H1 (cell line): ENCODE results near the gene MARCKS. TPM values are rescaled to one million over a fixed set of nuclear protein-coding genes. Genes with fewer than 3 reads are reported as not detected.

Experiments used
- CTCF ChIA-PET: fragments of 300-600 bp; sonication (Branson Sonifier 250); formaldehyde crosslinking; loops from one replicate; lab custom pipeline; 2021; ENCODE audit not compliant: partially characterized antibody; lab: Charles Lee
- POLR2A ChIA-PET: fragments of 300-600 bp; sonication (Branson Sonifier 250); formaldehyde crosslinking; loops from one replicate; lab custom pipeline; 2021; ENCODE audit warnings: inconsistent platforms; ENCODE audit not compliant: partially characterized antibody; lab: Charles Lee
- DNase-seq, 2 experiments: peaks; one replicate each; pipeline versions ENCODE4 v3.0.0 to v3.0.0-alpha.2; 2010 to 2022; ENCODE audit warnings: low spot score in 2 of 2, low read depth in 1 of 2, mixed read lengths in 1 of 2
- FAIRE-seq: peaks from 2 replicates; lab custom pipeline; 2011; peaks lifted over from hg19 to GRCh38; lab: Jason Lieb, UNC
- H2AFZ ChIP-seq: 2 replicates; pipeline ENCODE4 v1.8.1; 2012; ENCODE audit warnings: low read length, inconsistent platforms
- H2AK5ac ChIP-seq: 2 replicates; pipeline ENCODE4 v1.6.1; 2013; ENCODE audit warnings: low read depth, low read length
- H2BK120ac ChIP-seq: replicated peaks from 2 replicates; pipeline ENCODE3; 2013; ENCODE audit warnings: low read depth, low read length, inconsistent platforms
- H2BK12ac ChIP-seq: 2 replicates; pipeline ENCODE4 v1.6.1; 2013; ENCODE audit warnings: low read depth, low read length
- H2BK15ac ChIP-seq: 2 replicates; pipeline ENCODE4 v1.6.1; 2013; ENCODE audit warnings: low read length
- H2BK20ac ChIP-seq: 2 replicates; pipeline ENCODE4 v1.6.1; 2013; ENCODE audit warnings: low read length
- H2BK5ac ChIP-seq: 2 replicates; pipeline ENCODE4 v1.6.1; 2013; ENCODE audit warnings: low read depth, low read length
- H3K14ac ChIP-seq: 2 replicates; pipeline ENCODE4 v1.6.1; 2013; ENCODE audit warnings: inconsistent platforms; ENCODE audit not compliant: insufficient read length
- H3K18ac ChIP-seq: 2 replicates; pipeline ENCODE4 v1.6.1; 2013; ENCODE audit warnings: low read length; ENCODE audit errors: extremely low read depth
- H3K23ac ChIP-seq: 2 replicates; pipeline ENCODE4 v1.6.1; 2013; ENCODE audit warnings: inconsistent platforms; ENCODE audit not compliant: insufficient read length
- H3K23me2 ChIP-seq: 2 replicates; pipeline ENCODE4 v1.6.1; 2013; ENCODE audit warnings: low read depth, low read length
- H3K27ac ChIP-seq: 2 replicates; pipeline ENCODE4 v1.6.1; 2011; ENCODE audit warnings: low read depth, low read length, inconsistent platforms
- H3K27me3 ChIP-seq, 4 experiments: replicated peaks in 1 of 4; 1 replicate in 1 of 4; 2 replicates in 3 of 4; pipeline versions ENCODE4 v1.6.1 to v1.8.1; 2011 to 2013; ENCODE audit warnings: low read length in 3 of 4, mild to moderate bottlenecking in 3 of 4, inconsistent platforms in 2 of 4, mixed read lengths in 2 of 4, moderate library complexity in 1 of 4; ENCODE audit not compliant: control insufficient read depth in 3 of 4, insufficient read depth in 3 of 4; ENCODE audit errors: extremely low read depth in 1 of 4
- H3K36me3 ChIP-seq, 4 experiments: 2 replicates each; pipeline versions ENCODE4 v1.6.1 to v1.8.1; 2011 to 2013; ENCODE audit warnings: mild to moderate bottlenecking in 4 of 4, low read length in 3 of 4, moderate library complexity in 2 of 4, control low read depth in 1 of 4, inconsistent platforms in 1 of 4; ENCODE audit not compliant: insufficient read depth in 4 of 4, control insufficient read depth in 2 of 4
- H3K4ac ChIP-seq: replicated peaks from 2 replicates; pipeline ENCODE3; 2013; ENCODE audit warnings: low read length, low read depth, mixed read lengths, inconsistent platforms; ENCODE audit not compliant: insufficient read length
- H3K4me1 ChIP-seq, 4 experiments: replicated peaks in 1 of 4; 1 replicate in 1 of 4; 2 replicates in 3 of 4; pipeline versions ENCODE4 v1.6.1 to v1.8.1; 2011 to 2013; ENCODE audit warnings: low read length in 3 of 4, inconsistent platforms in 2 of 4, mixed read lengths in 1 of 4; ENCODE audit not compliant: insufficient read depth in 4 of 4, control insufficient read depth in 3 of 4
- H3K4me2 ChIP-seq, 2 experiments: 2 replicates each; pipeline versions ENCODE4 v1.6.1 to v1.8.1; 2011 to 2013; ENCODE audit warnings: low read depth in 2 of 2, low read length in 2 of 2, control low read depth in 1 of 2, inconsistent platforms in 1 of 2, mild to moderate bottlenecking in 1 of 2; ENCODE audit not compliant: insufficient read depth in 1 of 2
- H3K4me3 ChIP-seq, 4 experiments: fragments of 200-600, 300-600 bp in 1 of 4; sonication (generic), shearing (Covaris generic), sonication (Bioruptor Twin) in 1 of 4; 2 replicates each; pipeline versions ENCODE4 v1.5.1 to v1.8.1; 2011 to 2016; ENCODE audit warnings: low read length in 4 of 4, low read depth in 3 of 4, control low read depth in 2 of 4, inconsistent platforms in 2 of 4, mild to moderate bottlenecking in 2 of 4, mixed read lengths in 1 of 4, moderate library complexity in 1 of 4; ENCODE audit not compliant: insufficient read depth in 2 of 4; ENCODE audit errors: extremely low read depth in 1 of 4
- H3K56ac ChIP-seq: replicated peaks from 2 replicates; pipeline ENCODE3; 2013; ENCODE audit warnings: low read depth, mild to moderate bottlenecking, mixed read lengths, low read length, inconsistent platforms; ENCODE audit not compliant: insufficient read length
- H3K79me1 ChIP-seq: 2 replicates; pipeline ENCODE4 v1.6.1; 2013; ENCODE audit warnings: low read depth, low read length, control low read depth
- H3K79me2 ChIP-seq, 2 experiments: 2 replicates each; pipeline versions ENCODE4 v1.6.1 to v1.8.1; 2012 to 2013; ENCODE audit warnings: low read length in 2 of 2, mild to moderate bottlenecking in 2 of 2, inconsistent platforms in 1 of 2; ENCODE audit not compliant: insufficient read depth in 2 of 2, control insufficient read depth in 1 of 2
- H3K9ac ChIP-seq, 4 experiments: replicated peaks in 1 of 4; 1 replicate in 1 of 4; 2 replicates in 3 of 4; pipeline versions ENCODE4 v1.6.1 to v1.8.1; 2011 to 2013; ENCODE audit warnings: low read depth in 3 of 4, low read length in 3 of 4, control low read depth in 2 of 4, mild to moderate bottlenecking in 2 of 4, moderate library complexity in 2 of 4, inconsistent platforms in 1 of 4; ENCODE audit errors: extremely low read depth in 1 of 4
- H3K9me3 ChIP-seq, 2 experiments: 2 replicates each; pipeline versions ENCODE4 v1.6.1 to v1.8.1; 2012 to 2013; ENCODE audit warnings: mild to moderate bottlenecking in 2 of 2, moderate library complexity in 2 of 2, control low read depth in 1 of 2, inconsistent platforms in 1 of 2, low read depth in 1 of 2, low read length in 1 of 2, mixed read lengths in 1 of 2; ENCODE audit not compliant: insufficient read depth in 2 of 2
- H4K20me1 ChIP-seq, 2 experiments: replicated peaks in 1 of 2; 2 replicates each; pipeline versions ENCODE3 to v1.8.1; 2011 to 2013; ENCODE audit warnings: inconsistent platforms in 2 of 2, low read length in 2 of 2, mild to moderate bottlenecking in 1 of 2; ENCODE audit not compliant: insufficient read depth in 2 of 2, control insufficient read depth in 1 of 2
- H4K5ac ChIP-seq: 2 replicates; pipeline ENCODE4 v1.6.1; 2013; ENCODE audit warnings: low read length, low read depth, mixed read lengths, inconsistent platforms; ENCODE audit not compliant: insufficient read length
- H4K8ac ChIP-seq: 2 replicates; pipeline ENCODE4 v1.8.0; 2013; ENCODE audit warnings: mild to moderate bottlenecking, moderate library complexity, low read length, inconsistent platforms; ENCODE audit not compliant: insufficient read depth; ENCODE audit errors: extremely low read depth
- H4K91ac ChIP-seq: replicated peaks from 2 replicates; pipeline ENCODE3; 2013; ENCODE audit warnings: low read length, mixed read lengths, inconsistent platforms; ENCODE audit not compliant: insufficient read length
- RNF2 ChIP-seq: fragments of 200-900, 300-1000 bp; sonication (generic); IDR thresholded peaks from 2 replicates; pipeline ENCODE4 v1.7.1; 2016; ENCODE audit warnings: borderline replicate concordance, low read depth, mild to moderate bottlenecking, antibody characterized with exemption, low read length; ENCODE audit not compliant: poor library complexity, severe bottlenecking; ENCODE audit errors: missing control alignments
- WGBS, 2 experiments: shearing (Covaris generic) in 1 of 2; methylation state at CpG; one replicate each; pipeline versions ENCODE4 v1.1.6 to v1.1.7; 2013 to 2015; ENCODE audit warnings: low lambda C conversion rate in 2 of 2, mixed read lengths in 2 of 2, inconsistent platforms in 1 of 2, low coverage in 1 of 2, missing lambda C conversion rate in 1 of 2; ENCODE audit not compliant: insufficient replicate concordance in 2 of 2, insufficient coverage in 1 of 2, insufficient read length in 1 of 2; ENCODE audit errors: extremely low coverage in 1 of 2, missing lambda C conversion rate in 1 of 2; 5-methylcytosine and 5-hydroxymethylcytosine counted together
- polyA plus RNA-seq, 7 experiments: library from polyadenylated mRNA; depleted of rRNA in 3 of 7; stranded (reverse) in 5 of 7; unstranded in 2 of 7; fragments of >200 nt in 5 of 7; fragments of 200-250 nt in 2 of 7; gene quantifications; 1 replicate in 5 of 7; 2 replicates in 1 of 7; 4 replicates in 1 of 7; pipeline versions ENCODE4 v1.2.1 to v1.2.3, GENCODE V29; 2011 to 2013; ENCODE audit warnings: missing spikeins in 2 of 7, mixed read lengths in 2 of 7
- total RNA-seq: library from RNA; stranded (reverse); fragmentation: NEBNext Ultra II Directional; extraction: Animal tissue kit (Norgen Biotek cat#: 25700); gene quantifications from 2 replicates; pipeline ENCODE4 v1.2.1, GENCODE V29; 2021

The MARCKS gene
- total and polyA plus RNA-seq, 2 of the 8 experiments (the other 6 are each of a cell fraction or from before 2014, with no cell fraction given) = 26.6 to 111 TPM

DNA sequence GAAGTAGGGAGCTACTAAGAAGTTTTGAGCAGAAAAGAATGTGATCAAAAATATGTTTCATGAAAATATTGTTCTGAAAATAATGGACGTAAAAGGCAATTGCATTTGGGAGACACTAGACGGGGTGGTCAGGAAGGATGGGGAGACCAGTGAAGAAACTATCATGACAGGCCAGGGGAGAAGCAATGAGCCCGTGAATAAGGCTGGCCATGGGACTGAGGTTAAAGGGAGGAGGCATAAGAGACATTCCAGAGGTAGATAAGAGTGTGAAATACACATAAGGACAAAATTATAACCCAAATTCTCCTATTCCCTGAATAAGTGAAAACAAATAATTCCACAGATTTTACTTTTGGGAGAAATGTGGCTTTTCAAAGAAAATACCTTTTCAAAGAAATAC is 51.7 kb downstream of the MARCKS start:
- Histone ChIP-seq H2AFZ (no peak overlapping the region), H2BK120ac (no peak overlapping the region), H2BK15ac (no peak overlapping the region), H3K4ac (no peak overlapping the region), H2BK5ac (no peak overlapping the region), H3K4me1 (no peaks in the 10 kb centered on the region), H3K9me3 (no peaks in the 10 kb centered on the region), H3K23ac (no peak overlapping the region), H3K36me3 (no peaks in the 10 kb centered on the region), H3K4me2 (no peak overlapping the region), H3K9ac (no peak overlapping the region), H3K56ac (no peak overlapping the region), H2BK20ac (no peak overlapping the region), H4K20me1 (no peaks in the 10 kb centered on the region), H3K27ac (no peak overlapping the region), H4K5ac (no peak overlapping the region), H2AK5ac (no peak overlapping the region), H4K8ac (no peak overlapping the region), H3K79me1 (no peaks in the 10 kb centered on the region), H3K14ac (no peak overlapping the region), H3K18ac (no peak overlapping the region), H4K91ac (no peak overlapping the region), H3K79me2 (no peaks in the 10 kb centered on the region), H3K23me2 (no peaks in the 10 kb centered on the region), H3K4me3 (no peak overlapping the region), H2BK12ac (no peak overlapping the region), H3K27me3 (no peaks in the 10 kb centered on the region)
- WGBS, 2 experiments = 75% methylated on average over 3 of the region's 3 CpGs; no CpG with 5 or more reads in 1 of the 2 experiments
- FAIRE-seq (no peak), DNase-seq (no peak)
- no peak for TF ChIP-seq RNF2
- ChIA-PET POLR2A (no interaction called here), CTCF (interaction anchor here (0.6 to 3.1 kb wide), 17 partner anchors 9 to 1586 kb away, joined by 3 to 17 read pairs (median 4); no protein-coding TSS in a partner anchor)
